K562 (cell line): Measurements from ENCODE around the gene GNGT2. TPM values are rescaled to one million over a fixed set of nuclear protein-coding genes. Genes with fewer than 3 reads are reported as not detected.

Experiments
- ATAC-seq: fragments of 200-7000 bp; cut with Tn5 transposase; 3 replicates; pipeline ENCODE4 v1.9.1; 2020; ENCODE audit warnings: moderate library complexity
- BruUV-seq: library from RNA; stranded (reverse); fragments of 400-500 nt; replicated peaks from 2 replicates; lab custom pipeline; 2021; lab: Mats Ljungman, UMichigan
- CTCF ChIA-PET: fragments of 300-600 bp; formaldehyde crosslinking; extraction: SDS; loops from one replicate; lab custom pipeline; 2021; ENCODE audit warnings: low intra/inter-chr PET ratio; lab: Yijun Ruan, JAX
- POLR2A ChIA-PET: fragments of 300-600, 350-650 bp; sonication (Branson Sonifier 250); formaldehyde crosslinking; extraction: SDS; loops from one replicate; lab custom pipeline; 2021; ENCODE audit warnings: antibody characterized with exemption, inconsistent platforms; lab: Yijun Ruan, JAX
- DNase-seq, 4 experiments: peaks; one replicate each; pipeline versions ENCODE4 v3.0.0 to v3.0.0-alpha.2; 2011 to 2018; ENCODE audit warnings: low spot score in 3 of 4, mixed read lengths in 3 of 4; ENCODE audit errors: extremely low read depth in 1 of 4
- FAIRE-seq: peaks from 2 replicates; lab custom pipeline; 2011; peaks lifted over from hg19 to GRCh38; lab: Jason Lieb, UNC
- H2AFZ ChIP-seq: 2 replicates; pipeline ENCODE4 v1.6.0; 2011; ENCODE audit warnings: low read depth, low read length, control low read depth, inconsistent platforms
- H3K27ac ChIP-seq: fragments of 200-600 bp; 3 replicates; pipeline ENCODE4 v1.8.0; 2011; ENCODE audit warnings: low read depth, mild to moderate bottlenecking, control low read depth, inconsistent platforms, low read length, moderate library complexity, mixed read lengths; ENCODE audit errors: extremely low read depth
- H3K27me3 ChIP-seq, 2 experiments: fragments of 300-600 bp in 1 of 2; 2 replicates in 1 of 2; 3 replicates in 1 of 2; pipeline versions ENCODE4 v1.6.0 to v1.8.0; 2011; ENCODE audit warnings: inconsistent platforms in 2 of 2, low read length in 2 of 2, mild to moderate bottlenecking in 1 of 2, mixed read lengths in 1 of 2, moderate library complexity in 1 of 2; ENCODE audit not compliant: control insufficient read depth in 2 of 2, insufficient read depth in 2 of 2
- H3K36me3 ChIP-seq: fragments of 300-600 bp; 3 replicates; pipeline ENCODE4 v1.8.0; 2011; ENCODE audit warnings: mild to moderate bottlenecking, low read length, inconsistent platforms; ENCODE audit not compliant: control insufficient read depth, insufficient read depth
- H3K4me1 ChIP-seq, 2 experiments: fragments of 200-600 bp in 1 of 2; replicated peaks in 1 of 2; 2 replicates in 1 of 2; 3 replicates in 1 of 2; pipeline versions ENCODE4 v1.5.1 to v1.8.0; 2011; ENCODE audit warnings: inconsistent platforms in 2 of 2, low read length in 2 of 2, mild to moderate bottlenecking in 1 of 2, mixed read lengths in 1 of 2, moderate library complexity in 1 of 2; ENCODE audit not compliant: control insufficient read depth in 2 of 2, insufficient read depth in 2 of 2
- H3K4me2 ChIP-seq: 2 replicates; pipeline ENCODE4 v1.6.1; 2011; ENCODE audit warnings: low read length, control low read depth, inconsistent platforms, mixed read lengths; ENCODE audit not compliant: insufficient read depth
- H3K4me3 ChIP-seq: fragments of 200-600 bp; sonication (generic), shearing (Covaris generic); 2 replicates; pipeline ENCODE4 v1.5.1; 2016; ENCODE audit warnings: control low read depth, inconsistent platforms
- H3K79me2 ChIP-seq: fragments of 200-600 bp; 3 replicates; pipeline ENCODE4 v1.8.0; 2011; ENCODE audit warnings: low read length, inconsistent platforms; ENCODE audit not compliant: control insufficient read depth, insufficient read depth
- H3K9ac ChIP-seq, 2 experiments: 2 replicates each; pipeline versions ENCODE4 v1.6.0 to v1.6.1; 2011; ENCODE audit warnings: low read depth in 2 of 2, low read length in 2 of 2, control low read depth in 1 of 2, inconsistent platforms in 1 of 2, mild to moderate bottlenecking in 1 of 2, mixed read lengths in 1 of 2; ENCODE audit not compliant: insufficient read depth in 1 of 2
- H3K9me1 ChIP-seq: one replicate; pipeline ENCODE4 v1.6.0; 2011; ENCODE audit warnings: inconsistent platforms, mild to moderate bottlenecking, low read length, moderate library complexity; ENCODE audit not compliant: control insufficient read depth, insufficient read depth
- H3K9me3 ChIP-seq: replicated peaks from 2 replicates; pipeline ENCODE4 v1.5.1; 2011; ENCODE audit warnings: low read depth, low read length, inconsistent platforms; ENCODE audit not compliant: control insufficient read depth, insufficient read depth
- H4K20me1 ChIP-seq: replicated peaks from 2 replicates; pipeline ENCODE4 v1.6.1; 2011; ENCODE audit warnings: low read length, inconsistent platforms, mixed read lengths; ENCODE audit not compliant: control insufficient read depth, insufficient read depth
- IRF1 ChIP-seq: sonication (generic); formaldehyde crosslinking; IDR thresholded peaks from 2 replicates; pipeline ENCODE4 v1.8.0; 2022; ENCODE audit warnings: missing genetic modification reagents, mild to moderate bottlenecking, borderline replicate concordance
- NKRF ChIP-seq: fragments of 450-650 bp; IDR thresholded peaks from 2 replicates; pipeline ENCODE4 v1.6.1; 2016; ENCODE audit warnings: borderline replicate concordance
- THAP7 ChIP-seq: fragments of 250-450 bp; sonication (Bioruptor Pico); IDR thresholded peaks from 2 replicates; pipeline ENCODE4 v1.5.0; 2021
- ZNF239 ChIP-seq: fragments of 250-450 bp; sonication (Bioruptor Pico); IDR thresholded peaks from 2 replicates; pipeline ENCODE4 v1.4.0; 2020; ENCODE audit warnings: mild to moderate bottlenecking
- ZNF586 ChIP-seq: fragments of 450-650 bp; formaldehyde crosslinking; conservative IDR thresholded peaks from 2 replicates; pipeline ENCODE4 v1.4.0; 2020; ENCODE audit warnings: mild to moderate bottlenecking, moderate library complexity
- WGBS: fragments of 100-300 bp; shearing (Covaris generic); methylation state at CpG from one replicate; pipeline ENCODE4 v1.1.6; 2016; ENCODE audit warnings: low coverage, mixed read lengths; ENCODE audit not compliant: insufficient coverage; ENCODE audit errors: missing lambda C conversion rate; 5-methylcytosine and 5-hydroxymethylcytosine counted together
- in situ Hi-C: fragments of 300-500 bp; cut with MboI; formaldehyde crosslinking; loops from 4 replicates; pipeline ENCODE4 v1.15.0; 2018; ENCODE audit warnings: inconsistent platforms, mixed read lengths
- intact Hi-C: fragments of 100-400 bp; cut with micrococcal nuclease; formaldehyde crosslinking; loops from 2 replicates; pipeline ENCODE4 v1.14.2; 2022
- polyA plus RNA-seq, 8 experiments: library from polyadenylated mRNA; depleted of rRNA in 4 of 8; stranded (reverse) in 5 of 8; unstranded in 3 of 8; fragments of >200 nt; fragmentation: Nextera tagmentation in 2 of 8; fragmentation: Illumina TruSeq in 1 of 8; extraction: Ambion mirVana in 2 of 8; extraction: Trizol in 1 of 8; gene quantifications; 2 replicates each; pipeline versions ENCODE4 v1.2.1 to v1.2.3, GENCODE V29; 2011 to 2014; ENCODE audit warnings: inconsistent platforms in 1 of 8, missing spikeins in 1 of 8
- total RNA-seq, 7 experiments: library from RNA; depleted of rRNA in 6 of 7; stranded (reverse); fragments of >200 nt in 6 of 7; fragmentation: Illumina TruSeq in 2 of 7; extraction: Trizol in 2 of 7; gene quantifications; 2 replicates each; pipeline versions ENCODE4 v1.2.1 to v1.2.3, GENCODE V29; 2011 to 2021; ENCODE audit warnings: low replicate concordance in 1 of 7

GNGT2 gene
- total and polyA plus RNA-seq, 9 of the 15 experiments (the other 6 are each of a cell fraction or from before 2014, with no cell fraction given): not detected

GRCh38 chr17:49162866-49163265 is 47.5 kb downstream of the GNGT2 start:
- Histone ChIP-seq H3K9ac (no peak overlapping the region), H3K27ac (no peak overlapping the region), H3K9me1 (no peaks in the 10 kb centered on the region), H3K4me2 (no peak overlapping the region), H3K4me1 (no peaks in the 10 kb centered on the region), H4K20me1 (no peaks in the 10 kb centered on the region), H3K4me3 (no peak overlapping the region), H3K36me3 (no peaks in the 10 kb centered on the region), H3K27me3 (peaks cover 9 to 40% of the 10 kb centered on the region in 2 experiments), H2AFZ (no peak overlapping the region), H3K79me2 (no peaks in the 10 kb centered on the region), H3K9me3 (no peaks in the 10 kb centered on the region)
- FAIRE-seq: no peak
- 0% methylated on average over 4 of the region's 4 CpGs for WGBS
- no TSS peak for BruUV-seq
- intact Hi-C loops (no loop called here), in situ Hi-C loops (no loop called here)
- ChIA-PET POLR2A (no interaction called here), CTCF (no interaction called here)
- DNase-seq: no peak
- no peak for TF ChIP-seq NKRF
- TF ChIP-seq THAP7 (CRISPR knock-in tag): no peak
- no peak for TF ChIP-seq IRF1
- TF ChIP-seq ZNF586 (CRISPR knock-in tag): no peak
- no peak for TF ChIP-seq ZNF239
- no peak for ATAC-seq
